K562 (cell line): ENCODE results near the gene WWOX. TPM values are rescaled to one million over a fixed set of nuclear protein-coding genes. Genes with fewer than 3 reads are reported as not detected.

Experiments
- ATAC-seq: fragments of 200-7000 bp; cut with Tn5 transposase; 3 replicates; pipeline ENCODE4 v1.9.1; 2020; ENCODE audit warnings: moderate library complexity
- BruUV-seq: library from RNA; stranded (reverse); fragments of 400-500 nt; replicated peaks from 2 replicates; lab custom pipeline; 2021; lab: Mats Ljungman, UMichigan
- CTCF ChIA-PET: fragments of 300-600 bp; formaldehyde crosslinking; extraction: SDS; loops from one replicate; lab custom pipeline; 2021; ENCODE audit warnings: low intra/inter-chr PET ratio; lab: Yijun Ruan, JAX
- POLR2A ChIA-PET: fragments of 300-600, 350-650 bp; sonication (Branson Sonifier 250); formaldehyde crosslinking; extraction: SDS; loops from one replicate; lab custom pipeline; 2021; ENCODE audit warnings: antibody characterized with exemption, inconsistent platforms; lab: Yijun Ruan, JAX
- DNase-seq, 4 experiments: peaks; one replicate each; pipeline versions ENCODE4 v3.0.0 to v3.0.0-alpha.2; 2011 to 2018; ENCODE audit warnings: low spot score in 3 of 4, mixed read lengths in 3 of 4; ENCODE audit errors: extremely low read depth in 1 of 4
- FAIRE-seq: peaks from 2 replicates; lab custom pipeline; 2011; peaks lifted over from hg19 to GRCh38; lab: Jason Lieb, UNC
- H2AFZ ChIP-seq: 2 replicates; pipeline ENCODE4 v1.6.0; 2011; ENCODE audit warnings: low read depth, low read length, control low read depth, inconsistent platforms
- H3K27ac ChIP-seq: fragments of 200-600 bp; 3 replicates; pipeline ENCODE4 v1.8.0; 2011; ENCODE audit warnings: low read depth, mild to moderate bottlenecking, control low read depth, inconsistent platforms, low read length, moderate library complexity, mixed read lengths; ENCODE audit errors: extremely low read depth
- H3K27me3 ChIP-seq, 2 experiments: fragments of 300-600 bp in 1 of 2; 2 replicates in 1 of 2; 3 replicates in 1 of 2; pipeline versions ENCODE4 v1.6.0 to v1.8.0; 2011; ENCODE audit warnings: inconsistent platforms in 2 of 2, low read length in 2 of 2, mild to moderate bottlenecking in 1 of 2, mixed read lengths in 1 of 2, moderate library complexity in 1 of 2; ENCODE audit not compliant: control insufficient read depth in 2 of 2, insufficient read depth in 2 of 2
- H3K36me3 ChIP-seq: fragments of 300-600 bp; 3 replicates; pipeline ENCODE4 v1.8.0; 2011; ENCODE audit warnings: mild to moderate bottlenecking, low read length, inconsistent platforms; ENCODE audit not compliant: control insufficient read depth, insufficient read depth
- H3K4me1 ChIP-seq, 2 experiments: fragments of 200-600 bp in 1 of 2; replicated peaks in 1 of 2; 2 replicates in 1 of 2; 3 replicates in 1 of 2; pipeline versions ENCODE4 v1.5.1 to v1.8.0; 2011; ENCODE audit warnings: inconsistent platforms in 2 of 2, low read length in 2 of 2, mild to moderate bottlenecking in 1 of 2, mixed read lengths in 1 of 2, moderate library complexity in 1 of 2; ENCODE audit not compliant: control insufficient read depth in 2 of 2, insufficient read depth in 2 of 2
- H3K4me2 ChIP-seq: 2 replicates; pipeline ENCODE4 v1.6.1; 2011; ENCODE audit warnings: low read length, control low read depth, inconsistent platforms, mixed read lengths; ENCODE audit not compliant: insufficient read depth
- H3K4me3 ChIP-seq: fragments of 200-600 bp; sonication (generic), shearing (Covaris generic); 2 replicates; pipeline ENCODE4 v1.5.1; 2016; ENCODE audit warnings: control low read depth, inconsistent platforms
- H3K79me2 ChIP-seq: fragments of 200-600 bp; 3 replicates; pipeline ENCODE4 v1.8.0; 2011; ENCODE audit warnings: low read length, inconsistent platforms; ENCODE audit not compliant: control insufficient read depth, insufficient read depth
- H3K9ac ChIP-seq, 2 experiments: 2 replicates each; pipeline versions ENCODE4 v1.6.0 to v1.6.1; 2011; ENCODE audit warnings: low read depth in 2 of 2, low read length in 2 of 2, control low read depth in 1 of 2, inconsistent platforms in 1 of 2, mild to moderate bottlenecking in 1 of 2, mixed read lengths in 1 of 2; ENCODE audit not compliant: insufficient read depth in 1 of 2
- H3K9me1 ChIP-seq: one replicate; pipeline ENCODE4 v1.6.0; 2011; ENCODE audit warnings: inconsistent platforms, mild to moderate bottlenecking, low read length, moderate library complexity; ENCODE audit not compliant: control insufficient read depth, insufficient read depth
- H3K9me3 ChIP-seq: replicated peaks from 2 replicates; pipeline ENCODE4 v1.5.1; 2011; ENCODE audit warnings: low read depth, low read length, inconsistent platforms; ENCODE audit not compliant: control insufficient read depth, insufficient read depth
- H4K20me1 ChIP-seq: replicated peaks from 2 replicates; pipeline ENCODE4 v1.6.1; 2011; ENCODE audit warnings: low read length, inconsistent platforms, mixed read lengths; ENCODE audit not compliant: control insufficient read depth, insufficient read depth
- ARID3A ChIP-seq: IDR thresholded peaks from 2 replicates; pipeline ENCODE4 v1.6.1; 2012; ENCODE audit warnings: low read depth, low read length, improper control_type of control experiment, borderline replicate concordance
- CUX1 ChIP-seq: fragments of 200-800 bp; sonication (Bioruptor generic); IDR thresholded peaks from 2 replicates; pipeline ENCODE4 v1.6.1; 2016; ENCODE audit warnings: missing genetic modification characterization, missing compliant biosample characterization
- ESRRA ChIP-seq: fragments of 450-650 bp; IDR thresholded peaks from 2 replicates; pipeline ENCODE4 v1.6.1; 2014; ENCODE audit warnings: low read depth, mild to moderate bottlenecking, moderate library complexity, borderline replicate concordance
- JUNB ChIP-seq: fragments of 450-650 bp; formaldehyde crosslinking; conservative IDR thresholded peaks from 2 replicates; pipeline ENCODE4 v1.4.0; 2020; ENCODE audit warnings: mild to moderate bottlenecking
- NEUROD1 ChIP-seq: fragments of 150-350 bp; IDR thresholded peaks from 2 replicates; pipeline ENCODE4 v1.6.1; 2014; ENCODE audit warnings: borderline replicate concordance, low read length, low read depth; ENCODE audit not compliant: partially characterized antibody
- SMAD3 ChIP-seq: fragments of 450-650 bp; formaldehyde crosslinking; conservative IDR thresholded peaks from 2 replicates; pipeline ENCODE4 v1.4.0; 2020; ENCODE audit warnings: mild to moderate bottlenecking
- TAF7 ChIP-seq: fragments of 450-650 bp; IDR thresholded peaks from 2 replicates; pipeline ENCODE4 v1.6.1; 2016; ENCODE audit warnings: missing genetic modification characterization, missing compliant biosample characterization
- ZNF134 ChIP-seq: fragments of 250-450 bp; sonication (Bioruptor Pico); conservative IDR thresholded peaks from 2 replicates; pipeline ENCODE4 v1.4.0; 2020
- ZNF444 ChIP-seq: fragments of 250-450 bp; sonication (Bioruptor Pico); IDR thresholded peaks from 2 replicates; pipeline ENCODE4 v1.4.0; 2020; ENCODE audit warnings: mild to moderate bottlenecking, moderate library complexity
- ZNF449 ChIP-seq: fragments of 250-450 bp; sonication (Bioruptor Pico); IDR thresholded peaks from 2 replicates; pipeline ENCODE4 v1.8.0; 2022; ENCODE audit warnings: moderate library complexity, mild to moderate bottlenecking, inconsistent platforms
- ZNF655 ChIP-seq: fragments of 250-450 bp; sonication (Bioruptor Pico); IDR thresholded peaks from 2 replicates; pipeline ENCODE4 v1.5.0; 2021
- WGBS: fragments of 100-300 bp; shearing (Covaris generic); methylation state at CpG from one replicate; pipeline ENCODE4 v1.1.6; 2016; ENCODE audit warnings: low coverage, mixed read lengths; ENCODE audit not compliant: insufficient coverage; ENCODE audit errors: missing lambda C conversion rate; 5-methylcytosine and 5-hydroxymethylcytosine counted together
- in situ Hi-C: fragments of 300-500 bp; cut with MboI; formaldehyde crosslinking; loops from 4 replicates; pipeline ENCODE4 v1.15.0; 2018; ENCODE audit warnings: inconsistent platforms, mixed read lengths
- intact Hi-C: fragments of 100-400 bp; cut with micrococcal nuclease; formaldehyde crosslinking; loops from 2 replicates; pipeline ENCODE4 v1.14.2; 2022
- polyA plus RNA-seq, 8 experiments: library from polyadenylated mRNA; depleted of rRNA in 4 of 8; stranded (reverse) in 5 of 8; unstranded in 3 of 8; fragments of >200 nt; fragmentation: Nextera tagmentation in 2 of 8; fragmentation: Illumina TruSeq in 1 of 8; extraction: Ambion mirVana in 2 of 8; extraction: Trizol in 1 of 8; gene quantifications; 2 replicates each; pipeline versions ENCODE4 v1.2.1 to v1.2.3, GENCODE V29; 2011 to 2014; ENCODE audit warnings: inconsistent platforms in 1 of 8, missing spikeins in 1 of 8
- total RNA-seq, 7 experiments: library from RNA; depleted of rRNA in 6 of 7; stranded (reverse); fragments of >200 nt in 6 of 7; fragmentation: Illumina TruSeq in 2 of 7; extraction: Trizol in 2 of 7; gene quantifications; 2 replicates each; pipeline versions ENCODE4 v1.2.1 to v1.2.3, GENCODE V29; 2011 to 2021; ENCODE audit warnings: low replicate concordance in 1 of 7

WWOX gene
- total and polyA plus RNA-seq, 9 of the 15 experiments (the other 6 are each of a cell fraction or from before 2014, with no cell fraction given), result 1.6 to 22.7 (median 8.1) TPM

- H3K9me3 ChIP-seq, result no peaks in the 10 kb centered on the region
- no TSS peak for BruUV-seq
- FAIRE-seq (no peak), ATAC-seq (no peak), DNase-seq (no peak)
- no peaks in the 10 kb centered on the region for H3K4me1 ChIP-seq
- in situ Hi-C loops, result no loop called here
- 0 out of 2 replicates have a peak, but pooled peaks cover 3% of the 10 kb centered on the region for H4K20me1 ChIP-seq
- no peak overlapping the region for H3K9ac ChIP-seq
- CTCF ChIA-PET, result no interaction called here
- 4% methylated on average over 11 of the region's 11 CpGs for WGBS
- peaks cover 23 to 30% of the 10 kb centered on the region in 2 experiments for H3K27me3 ChIP-seq
- no peak overlapping the region for H3K4me3 ChIP-seq
- H3K36me3 ChIP-seq, result no peaks in the 10 kb centered on the region
- H2AFZ ChIP-seq, result no peak overlapping the region
- H3K27ac ChIP-seq, result no peak overlapping the region
- no peaks in the 10 kb centered on the region for H3K79me2 ChIP-seq
- POLR2A ChIA-PET, result no interaction called here
- intact Hi-C loops, result no loop called here
- no peaks in the 10 kb centered on the region for H3K9me1 ChIP-seq
- no peak overlapping the region for H3K4me2 ChIP-seq
- TF ChIP-seq NEUROD1 (no peak), ZNF444 (CRISPR knock-in tag) (no peak), SMAD3 (no peak), ZNF655 (no peak), TAF7 (tag) (no peak), ARID3A (no peak), JUNB (CRISPR knock-in tag) (no peak), ZNF134 (CRISPR knock-in tag) (no peak), CUX1 (CRISPR knock-in tag) (no peak), ZNF449 (CRISPR knock-in tag) (no peak), ESRRA (no peak)
Observed at GRCh38 chr16:78317564-78318240, 218.2 kb downstream of the WWOX start.
